ENCODE results near the gene CAPN10.

GRCh38 chr2:240637116-240637900 is 50.8 kb downstream of the CAPN10 start:
- TF ChIP-seq POLR2A (IDR thresholded peaks at IDR 0.05) (no peak), CTCF (IDR thresholded peaks at IDR 0.05) (no peak)
